Measurements from ENCODE around the gene KRTAP4-2.

The KRTAP4-2 gene

GRCh38 chr17:41131979-41132378 lies 46.0 kb downstream of the KRTAP4-2 start:
- TF ChIP-seq CTCF (IDR thresholded peaks at IDR 0.05; ENCODE audit: control insufficient read depth, extremely low read depth, insufficient read depth), result no peak
- DNase-seq (ENCODE audit: low read depth), result no peak
- no peak overlapping the region for H3K4me3 ChIP-seq (ENCODE audit: low read depth, low read length)
